ENCODE measurements around the gene ZNF678. TPM values are rescaled to one million over a fixed set of nuclear protein-coding genes. Genes with fewer than 3 reads are reported as not detected.
"Not testable (repeated sequence)": the region's sequence is repeated elsewhere in the genome, so short reads cannot be mapped to it uniquely, and the experiment has no call there.

ZNF678 gene
- total RNA-seq, 1 donor from 2014 or later: 5.3 TPM

GRCh38 chr1:227603327-227603726 is 40.0 kb downstream of the ZNF678 start:
- no peak for FAIRE-seq
- no peak for TF ChIP-seq CTCF (IDR thresholded peaks at IDR 0.05; ENCODE audit: insufficient read depth, low read length, severe bottlenecking)
- no peak for DNase-seq (ENCODE audit: low read depth)
- Histone ChIP-seq H3K4me3 (ENCODE audit: low read depth, low read length) (no peak overlapping the region), H3K36me3 (ENCODE audit: control insufficient read depth, insufficient read depth, low read length) (no peaks in the 10 kb centered on the region), H3K27me3 (ENCODE audit: control insufficient read depth, insufficient read depth, low read length) (no peaks in the 10 kb centered on the region)

- DNase-seq (ENCODE audit: low read depth) (no peak), FAIRE-seq (no peak)
- H3K4me3 ChIP-seq (ENCODE audit: low read depth, low read length): no peak overlapping the region
- no peaks in the 10 kb centered on the region for H3K36me3 ChIP-seq (ENCODE audit: control insufficient read depth, insufficient read depth, low read length)
- H3K27me3 ChIP-seq (ENCODE audit: control insufficient read depth, insufficient read depth, low read length): no peaks in the 10 kb centered on the region
- TF ChIP-seq CTCF (IDR thresholded peaks at IDR 0.05; ENCODE audit: insufficient read depth, low read length, severe bottlenecking): no peak
Observed at GRCh38 chr1:227604446-227604845, 41.1 kb downstream of the ZNF678 start.

- not testable (repeated sequence) for H3K4me3 ChIP-seq (ENCODE audit: low read depth, low read length); DNase-seq (ENCODE audit: low read depth); FAIRE-seq; H3K27me3 ChIP-seq (ENCODE audit: control insufficient read depth, insufficient read depth, low read length); H3K36me3 ChIP-seq (ENCODE audit: control insufficient read depth, insufficient read depth, low read length)
Observed at GRCh38 chr1:227606271-227606670, 42.9 kb downstream of the ZNF678 start.

- no peak for DNase-seq (ENCODE audit: low read depth)
- Histone ChIP-seq H3K27me3 (ENCODE audit: control insufficient read depth, insufficient read depth, low read length) (no peaks in the 10 kb centered on the region), H3K36me3 (ENCODE audit: control insufficient read depth, insufficient read depth, low read length) (no peaks in the 10 kb centered on the region), H3K4me3 (ENCODE audit: low read depth, low read length) (no peak overlapping the region)
- no peak for FAIRE-seq
- TF ChIP-seq CTCF (IDR thresholded peaks at IDR 0.05; ENCODE audit: insufficient read depth, low read length, severe bottlenecking): no peak
Observed at GRCh38 chr1:227607336-227607898, 44.1 kb downstream of the ZNF678 start.

- Histone ChIP-seq H3K36me3 (ENCODE audit: control insufficient read depth, insufficient read depth, low read length) (no peaks in the 10 kb centered on the region), H3K27me3 (ENCODE audit: control insufficient read depth, insufficient read depth, low read length) (no peaks in the 10 kb centered on the region), H3K4me3 (ENCODE audit: low read depth, low read length) (no peak overlapping the region)
- no peak for TF ChIP-seq CTCF (IDR thresholded peaks at IDR 0.05; ENCODE audit: insufficient read depth, low read length, severe bottlenecking)
- FAIRE-seq (peak; percentile 64), DNase-seq (ENCODE audit: low read depth) (no peak)
Observed at GRCh38 chr1:227612658-227613057, 49.3 kb downstream of the ZNF678 start.

GRCh38 chr1:227613526-227613925 is 50.2 kb downstream of the ZNF678 start:
- no peak for TF ChIP-seq CTCF (IDR thresholded peaks at IDR 0.05; ENCODE audit: insufficient read depth, low read length, severe bottlenecking)
- Histone ChIP-seq H3K27me3 (ENCODE audit: control insufficient read depth, insufficient read depth, low read length) (no peaks in the 10 kb centered on the region), H3K36me3 (ENCODE audit: control insufficient read depth, insufficient read depth, low read length) (no peaks in the 10 kb centered on the region), H3K4me3 (ENCODE audit: low read depth, low read length) (no peak overlapping the region)
- FAIRE-seq (peak; percentile 60), DNase-seq (ENCODE audit: low read depth) (no peak)

Measured in bronchial epithelial cell (primary cell).